ENCODE measurements around the gene ARPC5L.

GRCh38 chr9:124844291-124844690 lies 17.6 kb upstream of the ARPC5L start:
- TF ChIP-seq SIN3A (IDR thresholded peaks at IDR 0.05; ENCODE audit: low read depth) (no peak), ZFX (IDR thresholded peaks at IDR 0.05) (no peak), RAD21 (IDR thresholded peaks at IDR 0.05; ENCODE audit: low read depth) (no peak), CTCF (IDR thresholded peaks at IDR 0.05 in 2 of 3, conservative IDR thresholded peaks at IDR 0.05 in 1 of 3; ENCODE audit: borderline replicate concordance in 1 of 3, insufficient read depth in 1 of 3, low read depth in 2 of 3, low read length in 2 of 3) (no peak), POLR2A (IDR thresholded peaks at IDR 0.05; ENCODE audit: borderline replicate concordance, extremely low read depth, insufficient read depth, insufficient read length) (no peak), POLR2AphosphoS5 (IDR thresholded peaks at IDR 0.05; ENCODE audit: low read depth, low read length) (no peak), SRF (IDR thresholded peaks at IDR 0.05; ENCODE audit: low read depth) (no peak), ZNF274 (IDR thresholded peaks at IDR 0.05; ENCODE audit: low read depth, low read length) (no peak), CEBPB (IDR thresholded peaks at IDR 0.05; ENCODE audit: low read depth) (no peak), MAX (IDR thresholded peaks at IDR 0.05) (no peak), SP1 (IDR thresholded peaks at IDR 0.05; ENCODE audit: low read depth) (no peak), TCF7L2 (IDR thresholded peaks at IDR 0.05; ENCODE audit: borderline replicate concordance, extremely low read depth, insufficient read depth, insufficient read length) (no peak), JUND (IDR thresholded peaks at IDR 0.05) (no peak), EZH2phosphoT487 (IDR thresholded peaks at IDR 0.05; ENCODE audit: borderline replicate concordance) (no peak)

Measured in HCT116 (cell line).